HEK293 (cell line): ENCODE data around the gene INCA1.

ENCODE experiments used
- BCL11B ChIP-seq: fragments of 450-650 bp; formaldehyde crosslinking; IDR thresholded peaks from 2 replicates; pipeline ENCODE4 v1.5.1; 2016; ENCODE audit warnings: low read depth, missing biosample characterization, missing genetic modification characterization
- KLF16 ChIP-seq: fragments of 450-650 bp; formaldehyde crosslinking; IDR thresholded peaks from 2 replicates; pipeline ENCODE4 v1.5.1; 2017; ENCODE audit warnings: missing biosample characterization, missing genetic modification characterization
- OSR2 ChIP-seq: fragments of 450-650 bp; formaldehyde crosslinking; IDR thresholded peaks from 2 replicates; pipeline ENCODE4 v1.5.1; 2016; ENCODE audit warnings: missing biosample characterization, missing genetic modification characterization
- PRDM1 ChIP-seq: fragments of 450-650 bp; formaldehyde crosslinking; IDR thresholded peaks from 2 replicates; pipeline ENCODE4; 2016; ENCODE audit warnings: missing biosample characterization, missing genetic modification characterization
- TSHZ1 ChIP-seq: fragments of 450-650 bp; formaldehyde crosslinking; IDR thresholded peaks from 2 replicates; pipeline ENCODE4 v1.5.1; 2016; ENCODE audit warnings: missing biosample characterization, missing genetic modification characterization, borderline replicate concordance
- YY1 ChIP-seq: fragments of 450-650 bp; formaldehyde crosslinking; IDR thresholded peaks from 2 replicates; pipeline ENCODE4 v1.5.1; 2018; ENCODE audit warnings: missing biosample characterization, missing genetic modification characterization
- ZBTB21 ChIP-seq: fragments of 450-650 bp; formaldehyde crosslinking; IDR thresholded peaks from 2 replicates; pipeline ENCODE4 v1.5.1; 2017; ENCODE audit warnings: missing biosample characterization, missing genetic modification characterization
- ZIC2 ChIP-seq: fragments of 450-650 bp; formaldehyde crosslinking; IDR thresholded peaks from 2 replicates; pipeline ENCODE4 v1.5.1; 2016; ENCODE audit warnings: missing biosample characterization, missing genetic modification characterization
- ZNF18 ChIP-seq: fragments of 450-650 bp; formaldehyde crosslinking; IDR thresholded peaks from 2 replicates; pipeline ENCODE4 v1.5.1; 2016; ENCODE audit warnings: missing biosample characterization, missing genetic modification characterization
- ZNF335 ChIP-seq: fragments of 450-650 bp; formaldehyde crosslinking; conservative IDR thresholded peaks from 2 replicates; pipeline ENCODE4 v1.5.1; 2016; ENCODE audit warnings: missing biosample characterization, missing genetic modification characterization
- ZNF350 ChIP-seq: fragments of 450-650 bp; formaldehyde crosslinking; IDR thresholded peaks from 2 replicates; pipeline ENCODE4 v1.5.0; 2017; ENCODE audit warnings: missing biosample characterization, mild to moderate bottlenecking, missing genetic modification characterization
- ZNF48 ChIP-seq: fragments of 450-650 bp; formaldehyde crosslinking; IDR thresholded peaks from 2 replicates; pipeline ENCODE4 v1.5.1; 2016; ENCODE audit warnings: missing biosample characterization, missing genetic modification characterization
- ZNF514 ChIP-seq: fragments of 450-650 bp; formaldehyde crosslinking; IDR thresholded peaks from 2 replicates; pipeline ENCODE4 v1.5.1; 2016; ENCODE audit warnings: missing biosample characterization, missing genetic modification characterization
- ZNF610 ChIP-seq: fragments of 450-650 bp; formaldehyde crosslinking; IDR thresholded peaks from 2 replicates; pipeline ENCODE4 v1.5.1; 2016; ENCODE audit warnings: missing biosample characterization, missing genetic modification characterization, borderline replicate concordance
- ZNF623 ChIP-seq: fragments of 450-650 bp; formaldehyde crosslinking; IDR thresholded peaks from 2 replicates; pipeline ENCODE4 v1.5.1; 2016; ENCODE audit warnings: missing biosample characterization, missing genetic modification characterization
- ZNF629 ChIP-seq: fragments of 450-650 bp; formaldehyde crosslinking; IDR thresholded peaks from 2 replicates; pipeline ENCODE4 v1.5.1; 2017; ENCODE audit warnings: missing biosample characterization, missing genetic modification characterization
- ZNF639 ChIP-seq: fragments of 450-650 bp; formaldehyde crosslinking; IDR thresholded peaks from 2 replicates; pipeline ENCODE4 v1.5.1; 2016; ENCODE audit warnings: missing biosample characterization, missing genetic modification characterization
- ZNF664 ChIP-seq: fragments of 450-650 bp; formaldehyde crosslinking; IDR thresholded peaks from 2 replicates; pipeline ENCODE4 v1.5.1; 2016; ENCODE audit warnings: missing biosample characterization, missing genetic modification characterization
- ZNF776 ChIP-seq: fragments of 450-650 bp; formaldehyde crosslinking; IDR thresholded peaks from 2 replicates; pipeline ENCODE4 v1.5.0; 2017; ENCODE audit warnings: missing biosample characterization, missing genetic modification characterization, borderline replicate concordance
- ZNF830 ChIP-seq: fragments of 450-650 bp; IDR thresholded peaks from 2 replicates; pipeline ENCODE4 v1.5.0; 2018; ENCODE audit warnings: missing biosample characterization, missing genetic modification characterization, low read depth, mild to moderate bottlenecking, moderate library complexity
- TF ChIP-seq, protein P1 (sequence below): sonication (generic); formaldehyde crosslinking; IDR thresholded peaks from 2 replicates; pipeline ENCODE4 v1.8.1; 2022; ENCODE audit warnings: mild to moderate bottlenecking, moderate library complexity, missing genetic modification reagents
- TF ChIP-seq, protein P2 (sequence below): IDR thresholded peaks from 2 replicates; pipeline ENCODE4 v1.6.1; 2011; ENCODE audit warnings: mild to moderate bottlenecking, low read depth, low read length, borderline replicate concordance
- TF ChIP-seq, protein P3 (sequence below): fragments of 450-650 bp; formaldehyde crosslinking; IDR thresholded peaks from 2 replicates; pipeline ENCODE4 v1.5.1; 2016; ENCODE audit warnings: missing biosample characterization, missing genetic modification characterization

The INCA1 gene

DNA sequence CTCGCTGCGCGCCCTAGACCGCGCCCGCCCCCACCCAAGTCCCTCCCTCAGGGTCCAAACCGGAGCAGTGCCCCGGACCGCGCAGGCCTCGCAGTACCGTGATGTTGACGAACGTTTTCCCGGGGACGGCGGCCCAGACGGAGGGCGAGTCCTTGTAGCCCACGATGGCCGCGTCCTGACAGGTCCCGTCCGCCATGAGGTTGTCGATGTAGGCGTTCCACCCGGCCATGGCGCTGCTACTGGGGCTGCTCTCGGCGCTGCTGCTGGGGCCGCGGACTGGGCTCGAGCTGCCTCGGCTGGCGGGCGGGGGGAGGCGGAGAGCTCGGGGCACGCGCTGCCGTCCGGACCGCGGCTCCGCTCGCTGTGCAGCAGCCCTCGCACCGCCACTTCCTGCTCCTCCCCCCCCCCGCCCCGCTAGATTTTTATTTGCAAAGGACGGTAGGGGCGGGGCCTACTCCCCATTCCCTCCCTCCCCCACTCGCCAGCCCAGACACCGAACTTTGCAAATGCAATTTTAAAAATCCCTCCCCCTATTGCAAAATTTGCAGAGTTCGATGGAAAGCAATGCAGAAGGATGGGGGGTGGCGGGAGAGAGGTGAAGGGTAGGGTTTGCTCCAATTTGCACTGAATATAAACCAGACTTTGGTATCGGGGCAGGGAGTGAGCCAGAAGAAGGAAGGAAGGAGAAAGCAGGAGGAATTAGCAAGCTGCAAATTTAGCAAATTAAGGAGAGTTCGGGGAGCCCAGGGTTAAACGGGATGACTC lies 49.0 kb downstream of the INCA1 start, which contains the start of gene PFN1 (continued):
- TF ChIP-seq ZNF18 (tag by site-specific recombination), result no peak
- TF ChIP-seq ZNF629 (tag by site-specific recombination), result peak; percentile 69
- no peak for TF ChIP-seq ZBTB21 (tag by site-specific recombination)
- TF ChIP-seq ZNF623 (tag by site-specific recombination), result 0 out of 2 replicates have a peak, but pooled peaks have one; percentile 4
- TF ChIP-seq, protein P1, sequence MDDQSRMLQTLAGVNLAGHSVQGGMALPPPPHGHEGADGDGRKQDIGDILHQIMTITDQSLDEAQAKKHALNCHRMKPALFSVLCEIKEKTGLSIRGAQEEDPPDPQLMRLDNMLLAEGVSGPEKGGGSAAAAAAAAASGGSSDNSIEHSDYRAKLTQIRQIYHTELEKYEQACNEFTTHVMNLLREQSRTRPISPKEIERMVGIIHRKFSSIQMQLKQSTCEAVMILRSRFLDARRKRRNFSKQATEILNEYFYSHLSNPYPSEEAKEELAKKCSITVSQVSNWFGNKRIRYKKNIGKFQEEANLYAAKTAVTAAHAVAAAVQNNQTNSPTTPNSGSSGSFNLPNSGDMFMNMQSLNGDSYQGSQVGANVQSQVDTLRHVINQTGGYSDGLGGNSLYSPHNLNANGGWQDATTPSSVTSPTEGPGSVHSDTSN, result peak; percentile 89
- TF ChIP-seq TSHZ1, result 0 out of 2 replicates have a peak, but pooled peaks have one; percentile 8
- no peak for TF ChIP-seq ZNF350 (tag by site-specific recombination)
- TF ChIP-seq ZNF48, result no peak
- peak; percentile 81 for TF ChIP-seq ZNF639 (tag by site-specific recombination)
- no peak for TF ChIP-seq OSR2 (tag by site-specific recombination)
- TF ChIP-seq, protein P2, sequence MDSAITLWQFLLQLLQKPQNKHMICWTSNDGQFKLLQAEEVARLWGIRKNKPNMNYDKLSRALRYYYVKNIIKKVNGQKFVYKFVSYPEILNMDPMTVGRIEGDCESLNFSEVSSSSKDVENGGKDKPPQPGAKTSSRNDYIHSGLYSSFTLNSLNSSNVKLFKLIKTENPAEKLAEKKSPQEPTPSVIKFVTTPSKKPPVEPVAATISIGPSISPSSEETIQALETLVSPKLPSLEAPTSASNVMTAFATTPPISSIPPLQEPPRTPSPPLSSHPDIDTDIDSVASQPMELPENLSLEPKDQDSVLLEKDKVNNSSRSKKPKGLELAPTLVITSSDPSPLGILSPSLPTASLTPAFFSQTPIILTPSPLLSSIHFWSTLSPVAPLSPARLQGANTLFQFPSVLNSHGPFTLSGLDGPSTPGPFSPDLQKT, result no peak
- TF ChIP-seq ZIC2 (tag by site-specific recombination), result no peak
- TF ChIP-seq, protein P3, sequence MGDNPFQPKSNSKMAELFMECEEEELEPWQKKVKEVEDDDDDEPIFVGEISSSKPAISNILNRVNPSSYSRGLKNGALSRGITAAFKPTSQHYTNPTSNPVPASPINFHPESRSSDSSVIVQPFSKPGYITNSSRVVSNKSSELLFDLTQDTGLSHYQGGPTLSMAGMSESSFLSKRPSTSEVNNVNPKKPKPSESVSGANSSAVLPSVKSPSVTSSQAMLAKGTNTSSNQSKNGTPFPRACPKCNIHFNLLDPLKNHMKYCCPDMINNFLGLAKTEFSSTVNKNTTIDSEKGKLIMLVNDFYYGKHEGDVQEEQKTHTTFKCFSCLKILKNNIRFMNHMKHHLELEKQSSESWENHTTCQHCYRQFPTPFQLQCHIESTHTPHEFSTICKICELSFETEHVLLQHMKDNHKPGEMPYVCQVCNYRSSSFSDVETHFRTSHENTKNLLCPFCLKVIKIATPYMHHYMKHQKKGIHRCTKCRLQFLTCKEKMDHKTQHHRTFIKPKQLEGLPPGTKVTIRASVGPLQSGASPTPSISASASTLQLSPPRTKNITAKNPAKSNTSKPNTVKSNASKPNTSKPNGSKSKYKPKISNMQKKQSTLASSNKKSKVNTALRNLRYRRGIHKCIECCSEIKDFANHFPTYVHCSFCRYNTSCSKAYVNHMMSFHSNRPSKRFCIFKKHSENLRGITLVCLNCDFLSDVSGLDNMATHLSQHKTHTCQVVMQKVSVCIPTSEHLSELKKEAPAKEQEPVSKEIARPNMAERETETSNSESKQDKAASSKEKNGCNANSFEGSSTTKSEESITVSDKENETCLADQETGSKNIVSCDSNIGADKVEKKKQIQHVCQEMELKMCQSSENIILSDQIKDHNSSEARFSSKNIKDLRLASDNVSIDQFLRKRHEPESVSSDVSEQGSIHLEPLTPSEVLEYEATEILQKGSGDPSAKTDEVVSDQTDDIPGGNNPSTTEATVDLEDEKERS (tag by site-specific recombination), result no peak
- no peak for TF ChIP-seq ZNF664
- peak; percentile 37 for TF ChIP-seq KLF16 (tag by site-specific recombination)
- 0 out of 2 replicates have a peak, but pooled peaks have one; percentile 16 for TF ChIP-seq ZNF610
- peak; percentile 95 for TF ChIP-seq ZNF335
- peak; percentile 84 for TF ChIP-seq PRDM1 (tag by site-specific recombination)
- TF ChIP-seq ZNF776, result no peak
- TF ChIP-seq BCL11B (tag by site-specific recombination), result peak; percentile 48
- no peak for TF ChIP-seq ZNF830 (tag by site-specific recombination)
- peak; percentile 89 for TF ChIP-seq YY1 (tag by site-specific recombination)
- TF ChIP-seq ZNF514, result no peak
